GM20000 (cell line): ENCODE measurements around the gene HDAC8.
"Not testable (repeated sequence)": the region's sequence is repeated elsewhere in the genome, so short reads cannot be mapped to it uniquely, and the experiment has no call there.

Experiments used
- DNase-seq: peaks from one replicate; pipeline ENCODE4 v3.0.0; 2012; ENCODE audit warnings: low spot score
- TF ChIP-seq, protein P1 (sequence below): IDR thresholded peaks from 2 replicates; pipeline ENCODE4 v1.5.1; 2012; ENCODE audit warnings: mild to moderate bottlenecking, control low read depth; ENCODE audit errors: extremely low read depth, missing control alignments

The HDAC8 gene

DNA sequence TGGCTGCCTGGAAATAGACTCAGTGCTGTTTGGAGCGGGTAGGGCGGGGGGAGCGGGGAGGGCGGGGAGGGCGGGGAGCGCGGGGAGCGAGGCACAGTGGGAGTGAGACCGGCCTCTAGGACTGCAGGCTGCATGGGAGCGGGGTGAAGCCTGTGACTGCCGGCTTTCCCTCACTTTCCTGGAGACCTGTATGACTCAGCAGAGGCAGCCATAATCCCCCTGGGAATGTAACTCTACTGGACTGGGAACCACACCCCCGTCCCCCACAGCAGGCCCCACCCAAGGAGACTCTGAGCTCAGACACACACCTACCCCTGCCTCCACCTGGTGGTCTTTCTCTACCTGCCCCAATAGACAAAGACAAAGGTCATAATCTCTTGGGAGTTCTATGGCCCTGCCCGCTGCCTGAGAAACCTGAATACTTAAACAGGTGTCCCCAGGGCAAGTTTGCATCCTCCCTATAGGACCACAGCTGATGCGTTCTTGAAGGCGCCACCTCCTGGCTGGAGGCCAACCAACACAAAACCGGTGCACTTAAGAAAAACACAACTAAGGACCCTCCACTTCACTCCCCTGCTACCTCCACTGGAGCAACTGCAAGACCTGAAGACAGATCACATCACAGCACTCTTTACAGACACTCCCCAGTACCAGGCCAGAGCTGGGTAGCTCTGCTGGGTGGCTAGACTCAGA is 18.0 kb downstream of the HDAC8 start:
- TF ChIP-seq, protein P1, sequence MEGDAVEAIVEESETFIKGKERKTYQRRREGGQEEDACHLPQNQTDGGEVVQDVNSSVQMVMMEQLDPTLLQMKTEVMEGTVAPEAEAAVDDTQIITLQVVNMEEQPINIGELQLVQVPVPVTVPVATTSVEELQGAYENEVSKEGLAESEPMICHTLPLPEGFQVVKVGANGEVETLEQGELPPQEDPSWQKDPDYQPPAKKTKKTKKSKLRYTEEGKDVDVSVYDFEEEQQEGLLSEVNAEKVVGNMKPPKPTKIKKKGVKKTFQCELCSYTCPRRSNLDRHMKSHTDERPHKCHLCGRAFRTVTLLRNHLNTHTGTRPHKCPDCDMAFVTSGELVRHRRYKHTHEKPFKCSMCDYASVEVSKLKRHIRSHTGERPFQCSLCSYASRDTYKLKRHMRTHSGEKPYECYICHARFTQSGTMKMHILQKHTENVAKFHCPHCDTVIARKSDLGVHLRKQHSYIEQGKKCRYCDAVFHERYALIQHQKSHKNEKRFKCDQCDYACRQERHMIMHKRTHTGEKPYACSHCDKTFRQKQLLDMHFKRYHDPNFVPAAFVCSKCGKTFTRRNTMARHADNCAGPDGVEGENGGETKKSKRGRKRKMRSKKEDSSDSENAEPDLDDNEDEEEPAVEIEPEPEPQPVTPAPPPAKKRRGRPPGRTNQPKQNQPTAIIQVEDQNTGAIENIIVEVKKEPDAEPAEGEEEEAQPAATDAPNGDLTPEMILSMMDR: no peak
- no peak for DNase-seq

DNA sequence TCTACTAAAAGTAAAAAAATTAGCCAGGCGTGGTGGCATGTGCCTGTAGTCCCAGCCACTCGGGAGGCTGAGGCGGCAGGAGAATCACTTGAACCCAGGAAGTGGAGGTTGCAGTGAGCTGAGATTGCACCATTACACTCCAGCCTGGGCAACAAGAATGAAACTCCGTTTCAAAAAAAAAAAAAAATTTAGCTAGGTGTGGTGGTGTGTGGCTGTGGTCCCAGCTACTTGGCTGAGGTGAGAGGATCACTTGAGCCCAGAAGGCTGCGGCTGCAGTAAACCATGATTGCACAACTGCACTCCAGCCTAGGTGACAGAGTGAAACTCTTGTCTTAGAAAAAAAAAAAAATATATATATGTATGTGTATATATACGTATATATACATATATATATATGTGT is 20.2 kb downstream of the HDAC8 start:
- DNase-seq: not testable (repeated sequence)

DNA sequence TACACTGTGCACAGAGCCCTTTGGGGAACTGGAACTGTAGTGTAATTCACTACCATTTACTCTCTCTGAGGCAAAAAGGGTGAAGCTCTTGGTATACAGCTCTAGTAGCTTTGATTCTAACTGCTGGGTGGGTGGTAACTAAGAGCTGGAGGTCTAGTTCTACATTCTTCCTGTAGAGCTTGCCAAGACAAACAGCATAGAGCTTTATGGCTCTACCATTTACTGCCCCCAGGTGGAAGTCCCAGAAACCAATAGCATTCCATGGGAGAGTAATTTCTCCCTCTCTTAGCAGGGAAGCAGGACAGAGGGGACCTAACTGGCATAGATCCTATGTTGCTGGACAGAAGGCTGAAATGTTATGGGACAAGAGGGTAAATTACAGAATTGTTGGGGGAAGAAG is 26.7 kb downstream of the HDAC8 start:
- DNase-seq: no peak
- TF ChIP-seq, protein P1: no peak

DNA sequence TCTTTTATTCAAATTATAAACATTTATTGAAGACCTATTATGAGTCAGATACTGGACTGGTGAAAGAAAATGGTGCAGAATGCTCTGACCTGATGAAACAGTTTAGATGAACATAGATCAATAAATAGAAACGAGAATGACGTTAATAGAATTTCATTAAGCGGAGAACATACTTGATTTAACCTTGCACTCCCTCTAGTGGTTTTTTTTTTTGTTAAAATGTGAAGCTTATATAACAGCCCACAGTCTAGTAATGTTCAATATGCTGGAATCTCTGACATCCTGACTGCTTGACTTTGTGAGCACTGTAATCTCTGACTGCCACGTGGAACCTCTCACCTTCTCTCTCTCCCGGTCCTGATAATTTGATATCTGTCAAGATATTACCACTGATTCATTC is 32.3 kb downstream of the HDAC8 start:
- DNase-seq: no peak
- TF ChIP-seq, protein P1: no peak

DNA sequence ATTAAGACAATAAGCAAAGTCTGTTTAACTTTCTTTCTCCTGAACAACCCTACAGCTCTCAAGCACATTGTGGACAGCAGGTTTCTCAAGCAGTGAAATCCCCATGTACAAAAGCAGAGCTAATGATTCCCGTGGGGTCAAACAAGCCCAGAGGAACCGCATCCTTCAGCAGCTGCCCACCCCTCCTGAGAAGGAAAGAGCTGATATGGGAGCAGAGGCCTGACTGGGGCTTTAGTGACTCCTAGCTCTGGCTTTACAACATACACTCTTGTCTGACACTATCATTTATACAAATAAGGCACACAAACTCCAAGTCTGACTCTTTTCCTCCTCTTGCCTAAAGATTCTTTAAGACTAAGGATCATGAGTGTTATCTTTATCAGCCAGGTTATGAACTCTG is 32.8 kb downstream of the HDAC8 start:
- no peak for DNase-seq
- TF ChIP-seq, protein P1: no peak

DNA sequence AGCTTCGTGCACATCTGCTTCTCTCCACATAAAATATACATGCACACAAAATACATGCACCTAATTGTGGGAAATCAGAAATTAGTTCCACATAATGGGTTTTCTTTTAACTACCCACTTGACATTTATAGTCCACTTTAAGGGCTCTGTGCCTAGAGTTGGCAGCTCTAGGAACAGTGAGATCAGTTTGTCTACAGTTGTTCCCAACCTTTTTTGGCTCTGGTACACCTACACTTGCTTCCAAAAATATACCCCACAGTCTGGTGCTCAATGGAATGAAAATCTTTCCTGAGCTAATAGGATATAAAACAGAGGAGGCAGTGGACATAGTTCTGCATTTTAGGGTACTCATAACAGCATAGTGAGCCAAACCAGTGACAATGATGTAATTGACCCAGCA is 36.1 kb downstream of the HDAC8 start:
- DNase-seq: no peak
- TF ChIP-seq, protein P1: no peak

DNA sequence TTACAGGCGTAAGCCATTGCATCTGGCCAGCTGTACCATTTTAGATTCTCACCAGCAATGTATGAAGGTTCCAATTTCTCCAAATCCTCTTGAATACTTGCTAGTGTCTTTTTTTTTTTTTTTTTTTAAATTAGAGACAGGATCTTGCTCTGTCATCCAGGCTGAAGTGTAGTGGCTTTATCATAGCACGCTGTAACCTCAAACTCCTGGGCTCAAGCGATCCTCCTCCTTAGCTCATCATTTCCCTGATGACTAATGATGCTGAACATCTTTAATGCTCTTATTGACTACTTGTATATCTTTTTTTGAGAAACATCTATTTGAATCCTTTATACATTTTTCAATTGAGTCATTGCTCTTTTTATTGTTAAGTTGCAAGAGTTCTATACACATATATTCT is 40.3 kb downstream of the HDAC8 start:
- TF ChIP-seq, protein P1: no peak
- no peak for DNase-seq
